WTC11 (cell line): ENCODE measurements around the gene SDR9C7. TPM values are rescaled to one million over a fixed set of nuclear protein-coding genes. Genes with fewer than 3 reads are reported as not detected.

Source experiments
- ATAC-seq: fragments of 200-7000 bp; cut with Tn5 transposase; 2 replicates; pipeline ENCODE4 v1.10.0; 2021; ENCODE audit warnings: mild to moderate bottlenecking, moderate library complexity
- CTCF ChIA-PET: fragments of 300-600 bp; sonication (Branson Sonifier 250); formaldehyde crosslinking; loops from one replicate; lab custom pipeline; 2021; ENCODE audit warnings: antibody characterized with exemption; lab: Charles Lee
- POLR2A ChIA-PET: fragments of 350-600 bp; sonication (Branson Sonifier 250); formaldehyde crosslinking; loops from one replicate; lab custom pipeline; 2021; ENCODE audit warnings: antibody characterized with exemption; lab: Charles Lee
- DNase-seq: peaks from one replicate; pipeline ENCODE4 v3.0.0; 2021; ENCODE audit warnings: low spot score
- H3K27ac Mint-ChIP-seq: 2 replicates; pipeline ENCODE4 v1.8.0; 2021; ENCODE audit warnings: mixed read lengths
- H3K27me3 Mint-ChIP-seq: 2 replicates; pipeline ENCODE4 v1.8.0; 2021; ENCODE audit warnings: low read depth, mild to moderate bottlenecking, moderate library complexity, mixed read lengths
- H3K36me3 Mint-ChIP-seq: 2 replicates; pipeline ENCODE4 v1.8.0; 2021; ENCODE audit warnings: mixed read lengths
- H3K4me1 Mint-ChIP-seq: 2 replicates; pipeline ENCODE4 v1.8.0; 2022; ENCODE audit warnings: mixed read lengths
- H3K4me3 Mint-ChIP-seq: 2 replicates; pipeline ENCODE4 v1.8.0; 2021; ENCODE audit warnings: mild to moderate bottlenecking, moderate library complexity, mixed read lengths
- H3K9me3 Mint-ChIP-seq: 2 replicates; pipeline ENCODE4 v1.8.0; 2021; ENCODE audit warnings: mixed read lengths
- ESRRA ChIP-seq: sonication (generic); formaldehyde crosslinking; IDR thresholded peaks from 2 replicates; pipeline ENCODE4 v1.8.1; 2022; ENCODE audit warnings: mild to moderate bottlenecking, missing genetic modification reagents, borderline replicate concordance
- HMGA2 ChIP-seq: fragments of 250-450 bp; sonication (Bioruptor Pico); IDR thresholded peaks from 2 replicates; pipeline ENCODE4 v1.4.0; 2021; ENCODE audit warnings: mild to moderate bottlenecking, moderate library complexity
- MXD4 ChIP-seq: fragments of 250-450 bp; sonication (Bioruptor Pico); IDR thresholded peaks from 2 replicates; pipeline ENCODE4 v1.8.0; 2021; ENCODE audit warnings: mild to moderate bottlenecking, moderate library complexity, borderline replicate concordance
- NR2C2 ChIP-seq: sonication (generic); formaldehyde crosslinking; IDR thresholded peaks from 2 replicates; pipeline ENCODE4 v1.8.0; 2022; ENCODE audit warnings: mild to moderate bottlenecking, missing genetic modification reagents
- NR3C1 ChIP-seq: sonication (generic); formaldehyde crosslinking; conservative IDR thresholded peaks from 2 replicates; pipeline ENCODE4 v1.8.1; 2023; ENCODE audit warnings: low read depth, mild to moderate bottlenecking, missing genetic modification reagents
- RELA ChIP-seq: sonication (generic); formaldehyde crosslinking; IDR thresholded peaks from 2 replicates; pipeline ENCODE4 v1.8.1; 2022; ENCODE audit warnings: missing genetic modification reagents, mild to moderate bottlenecking, borderline replicate concordance
- ZNF121 ChIP-seq: sonication (generic); formaldehyde crosslinking; IDR thresholded peaks from 2 replicates; pipeline ENCODE4 v1.8.0; 2023; ENCODE audit warnings: missing genetic modification reagents
- ZNF138 ChIP-seq: sonication (generic); formaldehyde crosslinking; conservative IDR thresholded peaks from 2 replicates; pipeline ENCODE4 v1.8.1; 2022; ENCODE audit warnings: mild to moderate bottlenecking, moderate library complexity, missing genetic modification reagents
- ZNF263 ChIP-seq: sonication (generic); formaldehyde crosslinking; IDR thresholded peaks from 2 replicates; pipeline ENCODE4 v1.8.1; 2022; ENCODE audit warnings: low read depth, mild to moderate bottlenecking, moderate library complexity, missing genetic modification reagents
- total RNA-seq: library from RNA; stranded (reverse); gene quantifications from 3 replicates; pipeline ENCODE4 v1.2.3, GENCODE V29; 2021
- TF ChIP-seq, protein P1 (sequence below): sonication (generic); formaldehyde crosslinking; IDR thresholded peaks from 2 replicates; pipeline ENCODE4 v1.8.0; 2023; ENCODE audit warnings: missing genetic modification reagents, mild to moderate bottlenecking, borderline replicate concordance
- TF ChIP-seq, protein P2 (sequence below): sonication (generic); formaldehyde crosslinking; IDR thresholded peaks from 2 replicates; pipeline ENCODE4 v1.8.0; 2022; ENCODE audit warnings: mild to moderate bottlenecking, missing genetic modification reagents
- TF ChIP-seq, protein P3 (sequence below): sonication (generic); formaldehyde crosslinking; IDR thresholded peaks from 2 replicates; pipeline ENCODE4 v1.8.1; 2023; ENCODE audit warnings: mild to moderate bottlenecking, missing genetic modification reagents, moderate library complexity
- TF ChIP-seq, protein P4 (sequence below): sonication (generic); formaldehyde crosslinking; IDR thresholded peaks from 2 replicates; pipeline ENCODE4 v1.8.1; 2023; ENCODE audit warnings: mild to moderate bottlenecking, missing genetic modification reagents
- TF ChIP-seq, protein P5 (sequence below): fragments of 250-450 bp; sonication (Bioruptor Pico); IDR thresholded peaks from 2 replicates; pipeline ENCODE4 v1.9.0; 2021; ENCODE audit warnings: mild to moderate bottlenecking
- TF ChIP-seq, protein P6 (sequence below): fragments of 250-450 bp; sonication (Bioruptor Pico); IDR thresholded peaks from 2 replicates; pipeline ENCODE4 v1.8.0; 2021; ENCODE audit warnings: mild to moderate bottlenecking
- TF ChIP-seq, protein P7 (sequence below): sonication (generic); formaldehyde crosslinking; IDR thresholded peaks from 2 replicates; pipeline ENCODE4 v1.8.0; 2023; ENCODE audit warnings: mild to moderate bottlenecking, missing genetic modification reagents
- TF ChIP-seq, protein P8 (sequence below): sonication (generic); formaldehyde crosslinking; IDR thresholded peaks from 2 replicates; pipeline ENCODE4 v1.8.1; 2022; ENCODE audit warnings: mild to moderate bottlenecking, moderate library complexity, missing genetic modification reagents

The SDR9C7 gene
- total RNA-seq, 1 experiment from 2014 or later = not detected

DNA sequence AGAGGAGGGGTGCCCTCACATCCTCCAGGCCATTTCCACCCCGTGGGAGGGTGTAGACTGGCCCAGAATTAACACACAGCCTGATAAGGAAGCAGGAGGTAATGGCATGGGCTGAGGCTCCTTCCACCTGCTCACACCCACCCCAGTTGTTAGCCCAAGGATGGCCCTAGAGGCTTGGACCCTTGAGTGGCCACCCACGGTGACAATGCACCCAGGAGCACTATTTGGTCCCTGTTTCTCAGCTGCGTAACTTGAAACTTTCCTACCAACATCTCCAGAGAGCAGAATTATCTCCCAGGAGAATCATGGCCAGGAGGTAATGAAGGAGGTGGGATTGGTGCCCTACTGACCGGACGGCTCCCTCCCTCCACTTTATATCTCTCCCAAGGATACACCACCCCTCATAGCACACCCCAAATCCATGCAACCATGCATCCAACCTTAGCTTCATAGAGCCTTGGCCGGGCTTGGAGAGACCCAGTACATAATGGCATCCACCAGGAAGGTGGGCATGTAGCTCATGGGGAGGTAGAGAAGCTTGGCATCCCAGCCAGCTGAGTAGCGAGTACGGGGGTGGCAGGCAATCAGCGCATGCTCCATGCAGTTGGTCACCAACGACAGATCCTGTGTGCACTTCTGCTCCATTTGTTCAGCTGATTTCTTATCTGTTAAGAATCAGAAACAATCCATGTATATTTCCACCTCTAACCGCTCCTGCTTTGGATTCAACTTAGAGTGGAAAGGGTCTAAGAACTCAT, 17.6 kb upstream of the SDR9C7 start (continued):
- TF ChIP-seq, protein P1, sequence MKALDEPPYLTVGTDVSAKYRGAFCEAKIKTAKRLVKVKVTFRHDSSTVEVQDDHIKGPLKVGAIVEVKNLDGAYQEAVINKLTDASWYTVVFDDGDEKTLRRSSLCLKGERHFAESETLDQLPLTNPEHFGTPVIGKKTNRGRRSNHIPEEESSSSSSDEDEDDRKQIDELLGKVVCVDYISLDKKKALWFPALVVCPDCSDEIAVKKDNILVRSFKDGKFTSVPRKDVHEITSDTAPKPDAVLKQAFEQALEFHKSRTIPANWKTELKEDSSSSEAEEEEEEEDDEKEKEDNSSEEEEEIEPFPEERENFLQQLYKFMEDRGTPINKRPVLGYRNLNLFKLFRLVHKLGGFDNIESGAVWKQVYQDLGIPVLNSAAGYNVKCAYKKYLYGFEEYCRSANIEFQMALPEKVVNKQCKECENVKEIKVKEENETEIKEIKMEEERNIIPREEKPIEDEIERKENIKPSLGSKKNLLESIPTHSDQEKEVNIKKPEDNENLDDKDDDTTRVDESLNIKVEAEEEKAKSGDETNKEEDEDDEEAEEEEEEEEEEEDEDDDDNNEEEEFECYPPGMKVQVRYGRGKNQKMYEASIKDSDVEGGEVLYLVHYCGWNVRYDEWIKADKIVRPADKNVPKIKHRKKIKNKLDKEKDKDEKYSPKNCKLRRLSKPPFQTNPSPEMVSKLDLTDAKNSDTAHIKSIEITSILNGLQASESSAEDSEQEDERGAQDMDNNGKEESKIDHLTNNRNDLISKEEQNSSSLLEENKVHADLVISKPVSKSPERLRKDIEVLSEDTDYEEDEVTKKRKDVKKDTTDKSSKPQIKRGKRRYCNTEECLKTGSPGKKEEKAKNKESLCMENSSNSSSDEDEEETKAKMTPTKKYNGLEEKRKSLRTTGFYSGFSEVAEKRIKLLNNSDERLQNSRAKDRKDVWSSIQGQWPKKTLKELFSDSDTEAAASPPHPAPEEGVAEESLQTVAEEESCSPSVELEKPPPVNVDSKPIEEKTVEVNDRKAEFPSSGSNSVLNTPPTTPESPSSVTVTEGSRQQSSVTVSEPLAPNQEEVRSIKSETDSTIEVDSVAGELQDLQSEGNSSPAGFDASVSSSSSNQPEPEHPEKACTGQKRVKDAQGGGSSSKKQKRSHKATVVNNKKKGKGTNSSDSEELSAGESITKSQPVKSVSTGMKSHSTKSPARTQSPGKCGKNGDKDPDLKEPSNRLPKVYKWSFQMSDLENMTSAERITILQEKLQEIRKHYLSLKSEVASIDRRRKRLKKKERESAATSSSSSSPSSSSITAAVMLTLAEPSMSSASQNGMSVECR (CRISPR knock-in tag) = no peak
- TF ChIP-seq HMGA2 (CRISPR knock-in tag) (no peak), MXD4 (CRISPR knock-in tag) (no peak), ZNF138 (CRISPR knock-in tag) (no peak), ZNF121 (CRISPR knock-in tag) (no peak)
- TF ChIP-seq, protein P2, sequence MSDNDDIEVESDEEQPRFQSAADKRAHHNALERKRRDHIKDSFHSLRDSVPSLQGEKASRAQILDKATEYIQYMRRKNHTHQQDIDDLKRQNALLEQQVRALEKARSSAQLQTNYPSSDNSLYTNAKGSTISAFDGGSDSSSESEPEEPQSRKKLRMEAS (CRISPR knock-in tag) = no peak

DNA sequence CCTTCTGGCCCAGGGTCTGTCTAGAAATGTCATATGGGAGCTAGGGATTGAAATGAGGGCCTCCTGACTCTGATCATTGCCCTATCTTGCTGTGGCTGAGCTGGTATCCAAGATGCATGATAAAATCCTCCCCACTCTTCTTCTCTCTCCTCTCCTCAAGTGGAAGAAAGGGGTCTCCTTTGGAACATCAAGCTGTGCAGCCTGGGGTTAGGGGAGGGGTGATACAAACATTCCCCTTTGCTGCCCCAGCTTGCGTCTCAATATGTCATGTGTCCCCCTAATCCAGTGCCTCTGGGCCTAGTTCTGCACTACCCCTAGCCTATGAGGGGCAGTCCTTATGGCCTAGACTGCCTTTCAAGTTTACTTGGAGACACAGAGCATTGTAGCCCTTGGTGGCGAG, 14.7 kb upstream of the SDR9C7 start:
- H3K36me3 Mint-ChIP-seq = peaks cover 2% of the 10 kb centered on the region
- ATAC-seq (no peak), DNase-seq (no peak)
- H3K27ac Mint-ChIP-seq = no peak overlapping the region
- CTCF ChIA-PET = interaction anchor here (0.6 to 2.3 kb wide), 2 partner anchors 39 to 375 kb away, joined by 4 to 9 read pairs; no protein-coding TSS in a partner anchor
- H3K27me3 Mint-ChIP-seq = peaks cover 5% of the 10 kb centered on the region
- POLR2A ChIA-PET = no interaction called here
- H3K4me3 Mint-ChIP-seq = no peak overlapping the region
- H3K4me1 Mint-ChIP-seq = no peaks in the 10 kb centered on the region
- peaks cover 44% of the 10 kb centered on the region for H3K9me3 Mint-ChIP-seq
- TF ChIP-seq, protein P3, sequence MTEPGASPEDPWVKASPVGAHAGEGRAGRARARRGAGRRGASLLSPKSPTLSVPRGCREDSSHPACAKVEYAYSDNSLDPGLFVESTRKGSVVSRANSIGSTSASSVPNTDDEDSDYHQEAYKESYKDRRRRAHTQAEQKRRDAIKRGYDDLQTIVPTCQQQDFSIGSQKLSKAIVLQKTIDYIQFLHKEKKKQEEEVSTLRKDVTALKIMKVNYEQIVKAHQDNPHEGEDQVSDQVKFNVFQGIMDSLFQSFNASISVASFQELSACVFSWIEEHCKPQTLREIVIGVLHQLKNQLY (CRISPR knock-in tag) = no peak
- TF ChIP-seq, protein P4, sequence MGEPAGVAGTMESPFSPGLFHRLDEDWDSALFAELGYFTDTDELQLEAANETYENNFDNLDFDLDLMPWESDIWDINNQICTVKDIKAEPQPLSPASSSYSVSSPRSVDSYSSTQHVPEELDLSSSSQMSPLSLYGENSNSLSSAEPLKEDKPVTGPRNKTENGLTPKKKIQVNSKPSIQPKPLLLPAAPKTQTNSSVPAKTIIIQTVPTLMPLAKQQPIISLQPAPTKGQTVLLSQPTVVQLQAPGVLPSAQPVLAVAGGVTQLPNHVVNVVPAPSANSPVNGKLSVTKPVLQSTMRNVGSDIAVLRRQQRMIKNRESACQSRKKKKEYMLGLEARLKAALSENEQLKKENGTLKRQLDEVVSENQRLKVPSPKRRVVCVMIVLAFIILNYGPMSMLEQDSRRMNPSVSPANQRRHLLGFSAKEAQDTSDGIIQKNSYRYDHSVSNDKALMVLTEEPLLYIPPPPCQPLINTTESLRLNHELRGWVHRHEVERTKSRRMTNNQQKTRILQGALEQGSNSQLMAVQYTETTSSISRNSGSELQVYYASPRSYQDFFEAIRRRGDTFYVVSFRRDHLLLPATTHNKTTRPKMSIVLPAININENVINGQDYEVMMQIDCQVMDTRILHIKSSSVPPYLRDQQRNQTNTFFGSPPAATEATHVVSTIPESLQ (CRISPR knock-in tag) = no peak
- TF ChIP-seq ZNF263 (no peak), NR3C1 (CRISPR knock-in tag) (no peak), ESRRA (CRISPR knock-in tag) (no peak), NR2C2 (CRISPR knock-in tag) (no peak), ZNF121 (CRISPR knock-in tag) (no peak), RELA (CRISPR knock-in tag) (no peak)
- TF ChIP-seq, protein P5, sequence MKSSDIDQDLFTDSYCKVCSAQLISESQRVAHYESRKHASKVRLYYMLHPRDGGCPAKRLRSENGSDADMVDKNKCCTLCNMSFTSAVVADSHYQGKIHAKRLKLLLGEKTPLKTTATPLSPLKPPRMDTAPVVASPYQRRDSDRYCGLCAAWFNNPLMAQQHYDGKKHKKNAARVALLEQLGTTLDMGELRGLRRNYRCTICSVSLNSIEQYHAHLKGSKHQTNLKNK (CRISPR knock-in tag) = no peak
- TF ChIP-seq, protein P6, sequence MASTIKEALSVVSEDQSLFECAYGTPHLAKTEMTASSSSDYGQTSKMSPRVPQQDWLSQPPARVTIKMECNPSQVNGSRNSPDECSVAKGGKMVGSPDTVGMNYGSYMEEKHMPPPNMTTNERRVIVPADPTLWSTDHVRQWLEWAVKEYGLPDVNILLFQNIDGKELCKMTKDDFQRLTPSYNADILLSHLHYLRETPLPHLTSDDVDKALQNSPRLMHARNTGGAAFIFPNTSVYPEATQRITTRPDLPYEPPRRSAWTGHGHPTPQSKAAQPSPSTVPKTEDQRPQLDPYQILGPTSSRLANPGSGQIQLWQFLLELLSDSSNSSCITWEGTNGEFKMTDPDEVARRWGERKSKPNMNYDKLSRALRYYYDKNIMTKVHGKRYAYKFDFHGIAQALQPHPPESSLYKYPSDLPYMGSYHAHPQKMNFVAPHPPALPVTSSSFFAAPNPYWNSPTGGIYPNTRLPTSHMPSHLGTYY (CRISPR knock-in tag) = no peak
- TF ChIP-seq, protein P7, sequence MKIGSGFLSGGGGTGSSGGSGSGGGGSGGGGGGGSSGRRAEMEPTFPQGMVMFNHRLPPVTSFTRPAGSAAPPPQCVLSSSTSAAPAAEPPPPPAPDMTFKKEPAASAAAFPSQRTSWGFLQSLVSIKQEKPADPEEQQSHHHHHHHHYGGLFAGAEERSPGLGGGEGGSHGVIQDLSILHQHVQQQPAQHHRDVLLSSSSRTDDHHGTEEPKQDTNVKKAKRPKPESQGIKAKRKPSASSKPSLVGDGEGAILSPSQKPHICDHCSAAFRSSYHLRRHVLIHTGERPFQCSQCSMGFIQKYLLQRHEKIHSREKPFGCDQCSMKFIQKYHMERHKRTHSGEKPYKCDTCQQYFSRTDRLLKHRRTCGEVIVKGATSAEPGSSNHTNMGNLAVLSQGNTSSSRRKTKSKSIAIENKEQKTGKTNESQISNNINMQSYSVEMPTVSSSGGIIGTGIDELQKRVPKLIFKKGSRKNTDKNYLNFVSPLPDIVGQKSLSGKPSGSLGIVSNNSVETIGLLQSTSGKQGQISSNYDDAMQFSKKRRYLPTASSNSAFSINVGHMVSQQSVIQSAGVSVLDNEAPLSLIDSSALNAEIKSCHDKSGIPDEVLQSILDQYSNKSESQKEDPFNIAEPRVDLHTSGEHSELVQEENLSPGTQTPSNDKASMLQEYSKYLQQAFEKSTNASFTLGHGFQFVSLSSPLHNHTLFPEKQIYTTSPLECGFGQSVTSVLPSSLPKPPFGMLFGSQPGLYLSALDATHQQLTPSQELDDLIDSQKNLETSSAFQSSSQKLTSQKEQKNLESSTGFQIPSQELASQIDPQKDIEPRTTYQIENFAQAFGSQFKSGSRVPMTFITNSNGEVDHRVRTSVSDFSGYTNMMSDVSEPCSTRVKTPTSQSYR (CRISPR knock-in tag) = no peak
- TF ChIP-seq, protein P8, sequence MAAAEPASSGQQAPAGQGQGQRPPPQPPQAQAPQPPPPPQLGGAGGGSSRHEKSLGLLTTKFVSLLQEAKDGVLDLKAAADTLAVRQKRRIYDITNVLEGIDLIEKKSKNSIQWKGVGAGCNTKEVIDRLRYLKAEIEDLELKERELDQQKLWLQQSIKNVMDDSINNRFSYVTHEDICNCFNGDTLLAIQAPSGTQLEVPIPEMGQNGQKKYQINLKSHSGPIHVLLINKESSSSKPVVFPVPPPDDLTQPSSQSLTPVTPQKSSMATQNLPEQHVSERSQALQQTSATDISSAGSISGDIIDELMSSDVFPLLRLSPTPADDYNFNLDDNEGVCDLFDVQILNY (CRISPR knock-in tag) = no peak
- TF ChIP-seq, all 79 proteins: peak for 0
